SW 1271 (cell line): ENCODE data around the gene THRSP.

Experiments
- DNase-seq, 2 experiments: peaks; one replicate each; lab custom pipeline; 2025; lab: John Stamatoyannopoulos, UW

THRSP gene

GRCh38 chr11:78097666-78098385 lies 34.2 kb downstream of the THRSP start:
- no peak for DNase-seq

- DNase-seq = no peak
Measured at GRCh38 chr11:78099666-78100065, 36.0 kb downstream of the THRSP start.

- DNase-seq = no peak
Measured at GRCh38 chr11:78100261-78100660, 36.6 kb downstream of the THRSP start.

- DNase-seq = no peak
Measured at GRCh38 chr11:78100676-78101472, 37.2 kb downstream of the THRSP start.

GRCh38 chr11:78109081-78110015 lies 45.7 kb downstream of the THRSP start:
- DNase-seq = no peak

- no peak for DNase-seq
Measured at GRCh38 chr11:78110351-78110750, 46.7 kb downstream of the THRSP start.

GRCh38 chr11:78110830-78111229 lies 47.2 kb downstream of the THRSP start:
- DNase-seq = no peak

- DNase-seq = no peak
Measured at GRCh38 chr11:78111298-78111697, 47.6 kb downstream of the THRSP start.

GRCh38 chr11:78112582-78113275 lies 49.1 kb downstream of the THRSP start:
- DNase-seq = no peak
